LoVo (cell line): ENCODE results near the gene KDM2B.
"Not testable (repeated sequence)": the region's sequence is repeated elsewhere in the genome, so short reads cannot be mapped to it uniquely, and the experiment has no call there.

Source experiments
- DNase-seq: peaks from one replicate; pipeline ENCODE4 v3.0.0-alpha.2; 2016; ENCODE audit warnings: low spot score

The KDM2B gene

GRCh38 chr12:121499929-121500793 lies 80.7 kb downstream of the KDM2B start:
- DNase-seq: peak; percentile 83

DNA sequence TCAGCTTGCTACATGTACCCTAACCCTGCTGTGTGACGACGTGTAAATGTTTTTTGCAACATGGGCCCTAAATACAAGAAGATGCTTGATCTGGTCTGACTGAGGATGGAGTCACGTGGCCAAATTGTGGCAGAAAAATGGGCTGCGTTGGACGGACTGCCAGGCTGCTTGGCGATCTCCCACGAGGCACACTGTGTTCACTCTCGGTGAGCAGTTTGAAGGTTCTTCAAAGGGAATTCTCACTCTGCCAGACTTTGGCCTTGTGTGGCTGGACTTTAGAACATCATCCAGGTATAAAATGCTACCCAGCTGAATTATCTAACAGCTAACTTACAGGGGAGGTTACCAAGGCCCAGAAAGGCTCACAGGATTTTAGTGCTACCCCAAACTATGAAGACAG lies 85.1 kb downstream of the KDM2B start:
- DNase-seq: no peak

- peak; percentile 48 for DNase-seq
Measured at GRCh38 chr12:121494093-121494787, 86.6 kb downstream of the KDM2B start.

GRCh38 chr12:121490401-121491281 lies 90.2 kb downstream of the KDM2B start:
- DNase-seq: no peak

- DNase-seq: no peak
Measured at GRCh38 chr12:121489874-121490273, 90.9 kb downstream of the KDM2B start.

DNA sequence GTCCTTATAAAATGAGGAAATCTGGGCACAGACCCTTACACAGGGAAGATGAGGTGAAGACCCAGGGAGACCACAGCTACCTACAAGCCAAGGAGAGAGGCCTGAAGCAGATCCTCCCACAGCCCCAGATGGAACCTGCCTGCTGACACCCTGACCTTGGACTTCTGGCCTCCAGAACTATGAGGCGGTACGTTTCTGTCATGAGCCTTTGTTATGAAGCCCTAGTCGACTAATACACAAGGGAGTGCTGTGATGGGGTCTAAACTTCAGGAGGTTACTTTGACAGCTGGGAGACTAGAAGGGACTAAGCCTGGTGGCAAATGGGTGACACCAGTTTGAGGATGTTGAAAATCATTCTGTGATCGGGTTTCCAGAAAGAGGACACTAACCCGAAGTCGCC lies 95.9 kb downstream of the KDM2B start:
- no peak for DNase-seq

GRCh38 chr12:121484564-121484963 lies 96.3 kb downstream of the KDM2B start:
- DNase-seq: not testable (repeated sequence)

DNA sequence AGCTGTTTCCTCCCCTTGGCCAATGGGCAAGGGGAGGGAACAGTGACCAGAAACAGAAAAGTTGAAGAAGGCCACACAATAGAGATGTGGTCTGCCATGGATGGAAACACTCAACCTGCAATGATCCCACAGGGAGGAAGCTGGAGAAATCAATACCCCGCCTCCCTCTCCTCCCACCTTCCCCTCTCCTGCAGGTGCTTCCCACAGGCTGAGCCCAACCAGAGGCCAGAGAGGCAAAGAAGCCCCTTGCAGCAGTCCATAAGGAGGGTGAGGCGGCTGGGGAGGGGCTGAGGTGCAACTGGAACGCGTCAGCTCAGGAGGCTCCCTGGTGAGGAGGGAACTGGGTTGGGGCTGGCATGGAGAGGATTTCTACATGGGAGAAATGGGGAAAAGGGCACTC lies 96.9 kb downstream of the KDM2B start:
- no peak for DNase-seq

GRCh38 chr12:121476477-121476876 lies 104.3 kb downstream of the KDM2B start:
- DNase-seq: no peak

- DNase-seq: no peak
Measured at GRCh38 chr12:121475279-121475678, 105.5 kb downstream of the KDM2B start.

DNA sequence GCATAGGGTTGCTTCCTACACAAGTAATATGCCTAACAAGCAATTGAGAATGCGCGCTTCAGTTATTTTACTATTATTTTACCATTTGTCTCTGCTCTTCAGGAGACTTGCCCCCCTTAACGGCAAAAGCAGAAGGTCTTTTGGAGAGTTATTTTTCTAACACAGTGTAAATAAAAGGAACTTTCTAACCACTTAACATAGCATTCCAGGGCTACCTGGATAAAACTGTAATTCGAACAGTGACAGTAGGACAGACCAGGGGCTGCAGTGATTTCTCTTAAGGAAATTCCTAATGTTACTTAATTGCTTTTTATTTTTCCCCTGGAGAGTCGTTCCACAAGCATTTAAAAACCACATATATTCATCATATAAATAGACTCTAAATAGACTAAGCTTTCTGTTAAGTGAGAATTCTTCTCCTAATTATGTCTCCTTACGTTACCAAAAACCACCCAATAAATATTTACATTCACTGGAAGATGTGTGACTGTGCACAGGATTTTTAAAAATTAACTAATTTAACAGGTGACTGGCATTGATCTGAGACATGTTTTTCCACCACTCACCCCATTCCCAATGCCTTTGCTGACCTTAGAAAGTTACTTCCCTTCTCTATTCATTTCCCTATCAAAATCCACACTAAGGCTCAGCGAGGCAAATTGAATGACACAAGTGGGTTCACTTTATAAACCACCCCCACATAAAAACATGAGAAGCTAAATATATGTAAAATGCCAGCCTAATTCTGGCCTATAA lies 108.5 kb downstream of the KDM2B start:
- no peak for DNase-seq

GRCh38 chr12:121470751-121471150 lies 110.1 kb downstream of the KDM2B start:
- no peak for DNase-seq

DNA sequence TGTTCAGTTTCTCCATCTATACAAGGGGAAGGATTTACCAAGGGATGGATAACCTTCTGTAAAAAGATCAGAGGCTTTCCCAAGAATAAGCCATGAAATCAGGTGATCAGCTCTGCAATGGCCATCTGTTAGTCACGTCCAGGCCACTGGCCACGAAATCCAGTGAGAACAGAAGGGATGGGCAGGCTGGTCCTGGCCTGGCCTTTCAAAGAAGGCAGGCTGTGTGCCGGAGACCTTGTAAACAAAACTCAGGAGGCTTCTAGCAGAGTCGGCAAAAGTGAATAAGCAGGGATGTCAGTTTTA lies 112.4 kb downstream of the KDM2B start:
- DNase-seq: no peak

GRCh38 chr12:121467638-121468498 lies 113.0 kb downstream of the KDM2B start:
- DNase-seq: no peak

DNA sequence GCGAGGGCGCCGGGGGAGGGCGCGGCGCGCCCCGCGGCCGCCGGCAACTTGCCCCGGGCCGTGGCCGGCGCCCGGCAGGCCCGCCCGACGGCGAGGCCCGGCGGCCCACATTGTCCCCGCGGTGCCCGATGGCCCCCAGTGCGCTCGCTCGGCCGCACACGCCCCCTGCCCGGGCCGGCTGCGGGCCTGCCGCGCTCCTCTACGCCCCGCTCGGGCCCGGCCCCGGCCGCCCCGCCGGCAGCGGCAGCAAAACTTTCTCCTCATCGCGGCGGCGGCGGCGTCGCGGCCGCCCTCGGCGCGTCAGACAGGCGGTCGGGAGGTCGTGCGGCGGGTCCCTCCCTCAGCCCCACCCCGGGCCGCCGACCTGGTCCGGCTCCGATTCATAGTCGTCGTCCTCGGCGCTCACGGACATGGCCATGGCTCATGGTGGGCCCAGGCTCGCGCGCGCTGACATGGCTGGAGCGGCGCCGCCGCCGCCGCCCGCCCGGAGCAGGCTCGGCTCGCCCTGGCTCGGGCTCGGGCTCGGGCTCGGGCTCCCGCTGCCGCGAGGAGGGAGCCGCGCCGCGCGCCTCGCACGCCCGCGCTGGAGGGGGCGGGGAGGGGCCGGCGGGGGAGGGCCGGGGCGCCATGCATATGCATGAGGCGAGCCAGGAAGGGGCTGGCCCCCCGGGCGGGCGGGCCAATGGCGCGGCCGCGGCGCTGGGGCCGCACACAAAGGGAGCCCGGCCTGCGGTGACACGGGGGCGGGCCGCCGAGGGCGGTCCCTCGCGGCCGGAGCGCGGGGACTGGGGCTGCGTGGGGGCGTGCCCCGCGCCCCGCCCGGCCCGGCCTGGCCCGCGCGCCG lies 113.8 kb downstream of the KDM2B start:
- peak; percentile 96 for DNase-seq

- peak; percentile 27 for DNase-seq
Measured at GRCh38 chr12:121465921-121466793, 114.7 kb downstream of the KDM2B start.

DNA sequence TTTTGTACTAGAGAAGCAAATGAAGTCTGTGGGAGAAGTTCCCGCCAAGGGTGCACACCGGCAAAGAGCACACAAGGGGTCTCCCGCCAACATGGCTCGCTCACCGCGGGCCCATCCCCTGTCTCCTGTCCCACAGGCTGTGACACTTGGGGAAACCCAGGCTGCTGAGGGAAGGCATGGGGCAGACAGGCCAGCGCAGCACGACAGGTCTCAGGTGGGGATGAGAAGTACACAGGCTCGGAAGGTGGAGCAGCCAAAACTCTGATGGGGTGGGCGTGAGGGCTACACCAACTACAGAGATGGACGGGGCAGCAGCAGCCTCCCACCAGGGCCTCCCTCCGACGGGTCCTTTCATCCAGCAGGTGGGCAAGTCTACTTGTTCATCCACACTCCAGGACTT lies 116.5 kb downstream of the KDM2B start:
- DNase-seq: no peak

GRCh38 chr12:121461048-121461447 lies 119.8 kb downstream of the KDM2B start:
- no peak for DNase-seq

GRCh38 chr12:121456551-121456950 lies 124.3 kb downstream of the KDM2B start:
- no peak for DNase-seq
